ENCODE results near the gene C11orf97. TPM values are rescaled to one million over a fixed set of nuclear protein-coding genes. Genes with fewer than 3 reads are reported as not detected.

Gene C11orf97
- total and polyA plus RNA-seq, 2 of the 8 experiments (the other 6 are each of a cell fraction or from before 2014, with no cell fraction given), result not detected

DNA sequence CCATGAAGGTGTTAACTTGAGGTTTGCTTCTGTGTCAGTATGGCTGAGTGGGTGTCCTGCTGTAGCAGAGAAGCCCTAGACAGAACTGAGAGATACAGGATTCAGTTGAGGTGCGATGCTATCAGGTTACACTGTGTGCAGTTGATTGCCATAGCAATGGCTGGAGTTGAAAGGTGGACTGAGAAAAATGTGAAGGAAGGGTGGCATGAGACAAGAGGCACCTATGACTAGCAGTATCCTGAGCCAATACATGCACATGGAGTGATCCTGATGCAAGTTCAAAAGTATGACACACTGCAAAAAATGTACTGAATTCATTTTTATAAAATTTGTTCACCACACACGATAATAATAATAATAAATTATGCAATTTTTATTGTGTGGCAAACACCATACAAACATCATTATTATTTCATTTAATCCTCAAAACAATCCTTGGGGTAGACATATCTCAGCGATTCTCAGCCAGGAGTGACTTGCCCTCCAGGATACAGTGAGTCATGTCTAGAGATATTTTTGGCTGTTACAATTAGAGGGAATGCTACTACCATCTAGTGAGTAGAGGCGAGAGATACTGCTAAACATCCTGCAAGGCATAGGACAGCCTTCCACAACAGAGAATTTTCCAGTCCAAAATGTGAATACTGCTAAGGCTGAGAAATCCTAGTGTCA lies 51.1 kb downstream of the C11orf97 start:
- Histone ChIP-seq H3K27me3 (replicated peaks in 1 of 4; ENCODE audit: control insufficient read depth in 3 of 4, extremely low read depth in 1 of 4, insufficient read depth in 3 of 4, low read length in 3 of 4) (no peaks in the 10 kb centered on the region; a peak in 1 of 7 replicates), H3K4me3 (ENCODE audit: extremely low read depth in 1 of 4, insufficient read depth in 2 of 4, low read depth in 3 of 4, low read length in 4 of 4) (no peak overlapping the region), H4K20me1 (replicated peaks in 1 of 2; ENCODE audit: control insufficient read depth in 1 of 2, insufficient read depth in 2 of 2, low read length in 2 of 2) (no peaks in the 10 kb centered on the region), H2BK15ac (ENCODE audit: low read length) (no peak overlapping the region), H3K56ac (replicated peaks; ENCODE audit: insufficient read length, low read depth, low read length) (no peak overlapping the region), H3K18ac (ENCODE audit: extremely low read depth, low read length) (no peak overlapping the region), H3K79me2 (ENCODE audit: control insufficient read depth in 1 of 2, insufficient read depth in 2 of 2, low read length in 2 of 2) (no peaks in the 10 kb centered on the region), H3K4me2 (ENCODE audit: insufficient read depth in 1 of 2, low read depth in 2 of 2, low read length in 2 of 2) (no peak overlapping the region), H2BK5ac (ENCODE audit: low read depth, low read length) (peak overlapping the region; percentile 19; the same call in 1 of the 2 replicates), H3K23ac (ENCODE audit: insufficient read length) (no peak overlapping the region), H3K23me2 (ENCODE audit: low read depth, low read length) (no peaks in the 10 kb centered on the region), H3K4me1 (replicated peaks in 1 of 4; ENCODE audit: control insufficient read depth in 3 of 4, insufficient read depth in 4 of 4, low read length in 3 of 4) (peaks cover 0 to 6% (median under 1%) of the 10 kb centered on the region in 4 experiments; a peak in 2 of 7 replicates), H2AFZ (ENCODE audit: low read length) (no peak overlapping the region), H2BK12ac (ENCODE audit: low read depth, low read length) (no peak overlapping the region), H4K5ac (ENCODE audit: insufficient read length, low read depth, low read length) (no peak overlapping the region), H3K4ac (replicated peaks; ENCODE audit: insufficient read length, low read depth, low read length) (no peak overlapping the region), H2BK120ac (replicated peaks; ENCODE audit: low read depth, low read length) (no peak overlapping the region), H3K27ac (ENCODE audit: low read depth, low read length) (no peak overlapping the region), H3K79me1 (ENCODE audit: low read depth, low read length) (no peaks in the 10 kb centered on the region), H2BK20ac (ENCODE audit: low read length) (no peak overlapping the region), H4K8ac (ENCODE audit: extremely low read depth, insufficient read depth, low read length) (no peak overlapping the region), H2AK5ac (ENCODE audit: low read depth, low read length) (no peak overlapping the region; the same call in 1 of the 2 replicates), H4K91ac (replicated peaks; ENCODE audit: insufficient read length, low read length) (no peak overlapping the region), H3K9me3 (ENCODE audit: insufficient read depth in 2 of 2, low read depth in 1 of 2, low read length in 1 of 2) (no peaks in the 10 kb centered on the region), H3K14ac (ENCODE audit: insufficient read length) (no peak overlapping the region), H3K9ac (replicated peaks in 1 of 4; ENCODE audit: extremely low read depth in 1 of 4, low read depth in 3 of 4, low read length in 3 of 4) (no peak overlapping the region), H3K36me3 (ENCODE audit: control insufficient read depth in 2 of 4, insufficient read depth in 4 of 4, low read length in 3 of 4) (no peaks in the 10 kb centered on the region)
- CTCF ChIA-PET (ENCODE audit: partially characterized antibody), result interaction anchor here (0.9 to 1.7 kb wide), 2 partner anchors 11 to 42 kb away, joined by 5 read pairs; no protein-coding TSS in a partner anchor
- 91% methylated on average over 4 of the region's 4 CpGs; no CpG with 5 or more reads in 1 of the 2 experiments for WGBS, 2 experiments (ENCODE audit: extremely low coverage in 1 of 2, insufficient coverage in 1 of 2, insufficient read length in 1 of 2, insufficient replicate concordance in 2 of 2, low coverage in 1 of 2, low lambda C conversion rate in 2 of 2, missing lambda C conversion rate in 1 of 2)
- POLR2A ChIA-PET (ENCODE audit: partially characterized antibody), result no interaction called here
- DNase-seq (ENCODE audit: low read depth in 1 of 2, low spot score in 2 of 2), result no peak
- TF ChIP-seq CBX5 (IDR thresholded peaks at IDR 0.05; ENCODE audit: low read depth, low read length) (no peak), RAD21 (IDR thresholded peaks at IDR 0.05 in 1 of 2, conservative IDR thresholded peaks at IDR 0.05 in 1 of 2; ENCODE audit: low read depth in 2 of 2, low read length in 2 of 2) (peak; percentile 5 to 33; a peak in 1 of 4 replicates)
- FAIRE-seq, result no peak

All from H1 (cell line).